ENCODE data around the gene SSH2.

GRCh38 chr17:29612404-29613280, 317.4 kb downstream of the SSH2 start:
- no peak for TF ChIP-seq CTCF (IDR thresholded peaks at IDR 0.05; ENCODE audit: poor library complexity, severe bottlenecking)
- TF ChIP-seq RAD21 (conservative IDR thresholded peaks at IDR 0.05) = no peak
- TF ChIP-seq EP300 (conservative IDR thresholded peaks at IDR 0.05; ENCODE audit: poor library complexity, severe bottlenecking) = no peak
- TF ChIP-seq POLR2AphosphoS5 (IDR thresholded peaks at IDR 0.05) = no peak
- no peak for TF ChIP-seq TAF1 (IDR thresholded peaks at IDR 0.05; ENCODE audit: low read depth)
- TF ChIP-seq REST (IDR thresholded peaks at IDR 0.05; ENCODE audit: borderline replicate concordance) = no peak

Data from neural cell (in vitro differentiated cells).